ENCODE data around the gene LUZP1. TPM values are rescaled to one million over a fixed set of nuclear protein-coding genes. Genes with fewer than 3 reads are reported as not detected.

Gene LUZP1
- total and polyA plus RNA-seq, 12 donors: 7.1 to 65.3 (median 26.5) TPM

GRCh38 chr1:23159963-23160877, 8.4 kb downstream of the LUZP1 start:
- intact Hi-C loops (cut with DNase I): no loop called here
- Histone ChIP-seq H3K36me3 (replicated peaks in 1 of 2) (no peaks in the 10 kb centered on the region), H3K4me1 (replicated peaks in 1 of 2) (peaks cover 24 to 64% of the 10 kb centered on the region in 2 donors), H3K27me3 (no peaks in the 10 kb centered on the region), H3K4me3 (no peak overlapping the region), H3K27ac (no peak overlapping the region), H3K9me3 (replicated peaks in 1 of 3) (no peaks in the 10 kb centered on the region)
- WGBS, 4 donors: 64 to 74% (median 68%) methylated on average over 5 of the region's 5 CpGs
- DNase-seq: no peak
- TF ChIP-seq CTCF (IDR thresholded peaks at IDR 0.05): no peak
- no peak for TF ChIP-seq POLR2A (IDR thresholded peaks at IDR 0.05)

- Histone ChIP-seq H3K4me3 (no peak overlapping the region), H3K9me3 (replicated peaks in 1 of 3) (no peaks in the 10 kb centered on the region), H3K27me3 (no peaks in the 10 kb centered on the region), H3K4me1 (replicated peaks in 1 of 2) (peaks cover 12 to 43% of the 10 kb centered on the region in 2 donors), H3K36me3 (replicated peaks in 1 of 2) (no peaks in the 10 kb centered on the region), H3K27ac (no peak overlapping the region)
- TF ChIP-seq CTCF (IDR thresholded peaks at IDR 0.05) (no peak), POLR2A (IDR thresholded peaks at IDR 0.05) (no peak)
- intact Hi-C loops (cut with DNase I): no loop called here
- 82 to 88% (median 87%) methylated on average over 4 of the region's 4 CpGs for WGBS, 4 donors
- no peak for DNase-seq
Measured at GRCh38 chr1:23156940-23157339, 11.7 kb downstream of the LUZP1 start.

- no peaks in the 10 kb centered on the region for H3K36me3 ChIP-seq (replicated peaks in 1 of 2)
- intact Hi-C loops (cut with DNase I): no loop called here
- DNase-seq: no peak
- TF ChIP-seq POLR2A (IDR thresholded peaks at IDR 0.05): no peak
- no peak for TF ChIP-seq CTCF (IDR thresholded peaks at IDR 0.05)
- H3K4me1 ChIP-seq (replicated peaks in 1 of 2): peaks cover 27 to 58% of the 10 kb centered on the region in 2 donors
- H3K27me3 ChIP-seq: no peaks in the 10 kb centered on the region
- peak overlapping the region in 1 of 5 donors; percentile 27 for H3K27ac ChIP-seq
- no peaks in the 10 kb centered on the region for H3K9me3 ChIP-seq (replicated peaks in 1 of 3)
- WGBS, 4 donors: 31 to 55% (median 39%) methylated on average over 1 of the region's 1 CpG
- no peak overlapping the region for H3K4me3 ChIP-seq
Measured at GRCh38 chr1:23152966-23153684, 15.5 kb downstream of the LUZP1 start.

- 52 to 75% (median 68%) methylated on average over 5 of the region's 5 CpGs for WGBS, 4 donors
- TF ChIP-seq POLR2A (IDR thresholded peaks at IDR 0.05) (no peak), CTCF (IDR thresholded peaks at IDR 0.05) (no peak)
- Histone ChIP-seq H3K4me1 (replicated peaks in 1 of 2) (peaks cover 31 to 50% of the 10 kb centered on the region in 2 donors), H3K36me3 (replicated peaks in 1 of 2) (peaks cover 0 to 8% of the 10 kb centered on the region in 2 donors), H3K9me3 (replicated peaks in 1 of 3) (no peaks in the 10 kb centered on the region), H3K4me3 (no peak overlapping the region), H3K27ac (peak overlapping the region in 1 of 5 donors; percentile 27), H3K27me3 (no peaks in the 10 kb centered on the region)
- intact Hi-C loops (cut with DNase I): no loop called here
- no peak for DNase-seq
Measured at GRCh38 chr1:23150742-23151141, 17.9 kb downstream of the LUZP1 start.

All from adrenal gland (tissue), 12 donors.